AG09319 (cell line): ENCODE data around the gene RET.

ENCODE experiments used
- DNase-seq: peaks from one replicate; pipeline ENCODE4 v3.0.0-alpha.2; 2010; ENCODE audit warnings: low read depth; ENCODE audit errors: extremely low read depth
- CTCF ChIP-seq: IDR thresholded peaks from 2 replicates; pipeline ENCODE4 v1.5.1; 2011; ENCODE audit warnings: low read depth, mild to moderate bottlenecking, inconsistent platforms, low read length, moderate library complexity

The RET gene

DNA sequence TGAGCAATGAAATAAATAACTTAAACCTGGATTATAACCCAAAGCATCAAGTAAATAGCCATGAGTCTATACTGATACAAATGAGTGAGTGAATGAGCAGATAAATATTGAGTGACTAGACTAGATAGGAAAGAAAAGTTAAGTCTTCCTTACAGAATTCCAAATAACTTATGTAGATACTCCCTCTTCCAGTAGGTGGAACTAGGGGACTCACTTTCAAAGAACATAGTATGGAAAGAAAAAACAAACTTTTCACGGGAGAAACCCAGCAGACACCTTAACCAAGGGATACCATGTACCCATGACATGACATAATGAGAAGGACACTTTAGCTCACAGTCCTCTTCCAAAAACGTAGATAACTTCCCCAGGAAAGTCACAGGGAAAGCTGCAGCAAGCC lies 93.6 kb downstream of the RET start:
- TF ChIP-seq CTCF: peak; percentile 18
- DNase-seq: no peak

DNA sequence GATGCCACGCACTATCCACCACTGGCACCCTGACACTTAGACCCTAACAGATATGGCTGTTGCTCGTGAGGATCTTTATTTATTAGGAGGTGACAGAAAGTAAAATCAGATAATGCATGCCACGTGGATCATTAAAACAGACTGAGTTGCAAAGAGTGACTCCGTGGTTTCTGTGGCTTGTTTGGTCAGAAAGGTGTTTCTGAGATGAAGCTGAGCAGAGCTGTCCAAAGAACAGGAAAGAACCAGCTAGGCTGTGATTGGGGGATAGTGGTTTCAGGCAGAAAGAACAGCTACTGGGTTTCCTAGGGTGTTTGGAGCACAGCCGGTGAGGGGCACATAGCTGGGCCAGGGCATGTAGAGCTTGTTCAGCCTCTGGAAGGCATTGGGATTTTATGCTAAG lies 95.8 kb downstream of the RET start:
- TF ChIP-seq CTCF: no peak
- DNase-seq: no peak

DNA sequence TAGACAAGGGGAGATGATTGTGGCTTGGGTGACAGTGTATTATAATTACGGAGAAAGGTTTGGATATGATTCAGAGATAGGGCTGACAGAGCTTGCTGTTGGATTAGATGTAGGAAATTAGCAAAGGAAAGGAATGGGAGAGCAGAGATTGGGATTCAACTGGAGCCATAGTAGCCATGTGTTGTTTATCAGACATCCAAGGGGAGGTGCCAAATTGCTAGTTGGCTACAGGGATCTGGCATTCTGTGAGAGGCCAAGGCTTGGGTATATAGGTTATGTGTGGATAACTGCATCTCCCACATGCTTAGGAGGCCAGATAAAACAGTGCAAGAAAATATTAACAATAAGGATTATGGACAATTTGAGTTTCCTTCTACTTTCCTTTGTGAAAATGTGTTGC lies 96.3 kb downstream of the RET start:
- DNase-seq: no peak
- TF ChIP-seq CTCF: no peak

DNA sequence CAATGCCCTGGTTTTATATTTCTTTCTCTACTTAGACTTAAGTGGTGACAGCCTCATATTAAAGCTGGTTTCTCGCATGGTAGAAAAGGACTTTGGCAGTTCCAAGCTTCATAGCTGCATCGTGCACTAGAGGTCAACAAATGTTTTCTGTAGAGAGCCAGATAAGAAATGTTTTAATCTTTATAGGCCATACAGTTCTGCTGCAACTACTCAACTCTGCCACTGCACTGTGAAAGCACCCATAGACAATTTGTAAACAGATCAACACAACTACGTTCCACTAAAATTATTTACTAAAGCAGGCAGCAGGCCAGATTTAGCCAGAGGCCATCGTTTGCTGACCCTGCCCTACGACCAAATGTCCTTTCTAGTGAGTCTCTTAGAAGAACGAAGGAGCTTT lies 98.1 kb downstream of the RET start:
- no peak for DNase-seq
- no peak for TF ChIP-seq CTCF

DNA sequence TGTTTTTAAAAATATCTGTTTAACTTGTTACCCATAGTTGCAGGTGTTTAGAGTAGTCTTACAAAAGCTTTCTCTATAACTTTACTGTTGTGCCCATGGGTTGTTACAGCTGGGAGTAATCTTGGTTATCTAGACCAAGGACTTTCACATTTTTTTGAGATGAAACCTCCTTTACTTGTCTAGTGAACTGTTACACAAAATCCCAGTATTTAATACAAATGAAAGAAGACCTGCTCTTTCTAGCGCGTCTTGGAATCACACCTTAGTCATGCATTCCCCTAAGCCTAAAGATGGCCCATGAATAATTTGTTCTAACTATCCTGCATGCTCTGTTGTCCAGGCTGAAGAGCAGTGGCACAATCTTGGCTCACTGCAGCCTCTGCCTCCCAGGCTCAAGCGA lies 99.4 kb downstream of the RET start:
- no peak for DNase-seq
- TF ChIP-seq CTCF: no peak

GRCh38 chr10:43177595-43177994 lies 100.7 kb downstream of the RET start:
- no peak for TF ChIP-seq CTCF

More at GRCh38 chr10:43177595-43177994, 100.7 kb downstream of the RET start:
- DNase-seq: no peak
